Endothelial cell of umbilical vein (primary cell): ENCODE data around the gene HCN2. TPM values are rescaled to one million over a fixed set of nuclear protein-coding genes. Genes with fewer than 3 reads are reported as not detected.

ENCODE experiments used
- BruUV-seq: library from RNA; stranded (reverse); fragments of 400-500 nt; replicated peaks from 2 replicates; lab custom pipeline; 2021; lab: Mats Ljungman, UMichigan
- CTCF ChIA-PET: fragments of 300-600, 350-600 bp; sonication (Branson Sonifier 250); formaldehyde crosslinking; loops from one replicate; lab custom pipeline; 2021; ENCODE audit warnings: antibody characterized with exemption, inconsistent platforms; lab: Charles Lee
- POLR2A ChIA-PET: fragments of 300-600, 350-600 bp; sonication (Branson Sonifier 250); formaldehyde crosslinking; loops from one replicate; lab custom pipeline; 2021; ENCODE audit warnings: antibody characterized with exemption, inconsistent platforms; lab: Charles Lee
- DNase-seq: peaks from one replicate; pipeline ENCODE4 v3.0.0-alpha.2; 2011; ENCODE audit warnings: low read depth, low spot score
- FAIRE-seq: peaks from 2 replicates; lab custom pipeline; 2011; peaks lifted over from hg19 to GRCh38; lab: Jason Lieb, UNC
- H2AFZ ChIP-seq: 2 replicates; pipeline ENCODE4 v1.6.0; 2012; ENCODE audit warnings: low read depth, low read length, control low read depth, inconsistent platforms
- H3K27ac ChIP-seq: 2 replicates; pipeline ENCODE4 v1.5.1; 2011; ENCODE audit warnings: low read depth, mild to moderate bottlenecking, control low read depth, low read length, moderate library complexity; ENCODE audit not compliant: insufficient read depth
- H3K27me3 ChIP-seq, 2 experiments: 2 replicates each; pipeline versions ENCODE4 v1.6.0 to v1.6.1; 2011; ENCODE audit warnings: low read length in 2 of 2, mixed read lengths in 1 of 2; ENCODE audit not compliant: control insufficient read depth in 2 of 2, insufficient read depth in 2 of 2
- H3K36me3 ChIP-seq, 2 experiments: 2 replicates in 1 of 2; 3 replicates in 1 of 2; pipeline ENCODE4 v1.5.1; 2011; ENCODE audit warnings: low read length in 2 of 2, mild to moderate bottlenecking in 1 of 2, moderate library complexity in 1 of 2; ENCODE audit not compliant: control insufficient read depth in 2 of 2, insufficient read depth in 2 of 2; ENCODE audit errors: extremely low read depth in 1 of 2
- H3K4me1 ChIP-seq: 3 replicates; pipeline ENCODE4 v1.5.1; 2011; ENCODE audit warnings: mild to moderate bottlenecking, low read length; ENCODE audit not compliant: control insufficient read depth, insufficient read depth; ENCODE audit errors: extremely low read depth
- H3K4me2 ChIP-seq: 2 replicates; pipeline ENCODE4 v1.6.1; 2011; ENCODE audit warnings: low read length, control low read depth, mixed read lengths; ENCODE audit not compliant: insufficient read depth
- H3K4me3 ChIP-seq, 3 experiments: fragments of 200-600 bp in 1 of 3; sonication (generic), shearing (Covaris generic) in 1 of 3; replicated peaks in 1 of 3; 2 replicates each; pipeline ENCODE4 v1.5.1; 2011 to 2016; ENCODE audit warnings: control low read depth in 3 of 3, low read length in 3 of 3, mild to moderate bottlenecking in 2 of 3, inconsistent platforms in 1 of 3, low read depth in 1 of 3, moderate library complexity in 1 of 3; ENCODE audit not compliant: insufficient read depth in 1 of 3
- H3K79me2 ChIP-seq: 2 replicates; pipeline ENCODE4 v1.6.0; 2012; ENCODE audit warnings: low read length, inconsistent platforms; ENCODE audit not compliant: control insufficient read depth, insufficient read depth
- H3K9ac ChIP-seq: replicated peaks from 2 replicates; pipeline ENCODE3; 2011; ENCODE audit warnings: low read length, control low read depth; ENCODE audit not compliant: insufficient read depth; ENCODE audit errors: extremely low read depth
- H3K9me1 ChIP-seq: replicated peaks from 3 replicates; pipeline ENCODE4 v1.6.0; 2011; ENCODE audit warnings: mild to moderate bottlenecking, low read length; ENCODE audit not compliant: control insufficient read depth, insufficient read depth; ENCODE audit errors: extremely low read depth
- H3K9me3 ChIP-seq: replicated peaks from 2 replicates; pipeline ENCODE4 v1.5.1; 2012; ENCODE audit warnings: low read length, inconsistent platforms; ENCODE audit not compliant: control insufficient read depth, insufficient read depth
- H4K20me1 ChIP-seq: replicated peaks from 2 replicates; pipeline ENCODE3; 2011; ENCODE audit warnings: mild to moderate bottlenecking, low read length; ENCODE audit not compliant: control insufficient read depth, insufficient read depth; ENCODE audit errors: extremely low read depth
- FOS ChIP-seq: IDR thresholded peaks from 2 replicates; pipeline ENCODE4 v1.6.1; 2011; ENCODE audit warnings: mild to moderate bottlenecking, low read length, moderate library complexity, borderline replicate concordance; ENCODE audit not compliant: insufficient read depth
- GATA2 ChIP-seq: IDR thresholded peaks from 2 replicates; pipeline ENCODE4 v1.7.0; 2011; ENCODE audit warnings: low read depth, mild to moderate bottlenecking, moderate library complexity, mixed read lengths, low read length; ENCODE audit not compliant: insufficient read length, insufficient read depth
- JUN ChIP-seq: IDR thresholded peaks from 2 replicates; pipeline ENCODE4 v1.6.1; 2011; ENCODE audit warnings: borderline replicate concordance, low read depth; ENCODE audit not compliant: insufficient read length, insufficient read depth
- MAX ChIP-seq: IDR thresholded peaks from 2 replicates; pipeline ENCODE4 v1.6.1; 2011; ENCODE audit not compliant: insufficient read depth, insufficient read length
- MYC ChIP-seq: IDR thresholded peaks from one replicate; pipeline ENCODE4 v1.6.1; 2011; ENCODE audit warnings: mild to moderate bottlenecking, low read depth, low read length
- POLR2A ChIP-seq: IDR thresholded peaks from 2 replicates; pipeline ENCODE4 v1.6.1; 2012; ENCODE audit warnings: low read depth, mild to moderate bottlenecking, control low read depth, low read length
- POLR2AphosphoS5 ChIP-seq: IDR thresholded peaks from 2 replicates; pipeline ENCODE4 v1.6.1; 2012; ENCODE audit warnings: low read depth, mild to moderate bottlenecking, control low read depth, low read length, moderate library complexity; ENCODE audit not compliant: insufficient read depth
- dilution Hi-C: fragments of 300-500 bp; cut with MboI; formaldehyde crosslinking; loops from one replicate; pipeline ENCODE4 v1.15.0; 2019; ENCODE audit warnings: low sequenced_read_pairs; ENCODE audit not compliant: extremely low pct_ligation_motif_present
- intact Hi-C: fragments of 100-400 bp; cut with micrococcal nuclease; formaldehyde crosslinking; loops from one replicate; pipeline ENCODE4 v1.10.0; 2022
- polyA plus RNA-seq, 4 experiments: library from polyadenylated mRNA; depleted of rRNA in 3 of 4; stranded (reverse) in 3 of 4; unstranded in 1 of 4; fragments of >200 nt; gene quantifications; 2 replicates each; pipeline versions ENCODE4 v1.2.1 to v1.2.3, GENCODE V29; 2011 to 2012; ENCODE audit warnings: missing spikeins in 1 of 4
- total RNA-seq: library from RNA; stranded (reverse); gene quantifications from 2 replicates; pipeline ENCODE4 v1.2.3, GENCODE V29; 2021

The HCN2 gene
- total and polyA plus RNA-seq, 2 donors (not counting 3 experiments of a cell fraction or from before 2014, with no cell fraction given), result 0.18 to 0.53 TPM

- no TSS peak for BruUV-seq
- no peaks in the 10 kb centered on the region for H3K9me3 ChIP-seq
- no peak for FAIRE-seq
- no peaks in the 10 kb centered on the region for H3K36me3 ChIP-seq
- H3K9ac ChIP-seq, result no peak overlapping the region
- no peaks in the 10 kb centered on the region for H3K27me3 ChIP-seq
- no peak for TF ChIP-seq POLR2AphosphoS5
- TF ChIP-seq POLR2A, result no peak
- TF ChIP-seq GATA2, result no peak
- TF ChIP-seq FOS, result no peak
- no peak for TF ChIP-seq MYC
- no peaks in the 10 kb centered on the region for H4K20me1 ChIP-seq
- intact Hi-C loops, result no loop called here
- peak overlapping the region; percentile 59 for H2AFZ ChIP-seq
- ChIA-PET CTCF (no interaction called here), POLR2A (no interaction called here)
- no peaks in the 10 kb centered on the region for H3K9me1 ChIP-seq
- H3K4me1 ChIP-seq, result peaks cover 4% of the 10 kb centered on the region
- H3K27ac ChIP-seq, result no peak overlapping the region
- dilution Hi-C loops, result no loop called here
- H3K4me2 ChIP-seq, result peak overlapping the region; percentile 44
- no peaks in the 10 kb centered on the region for H3K79me2 ChIP-seq
- no peak for DNase-seq
- H3K4me3 ChIP-seq, result peak overlapping the region in 2 of 3 experiments; percentile 16 to 27
These were observed 50.5 kb downstream of the HCN2 start for GRCh38 chr19:640161-640558.

- DNase-seq (no peak), FAIRE-seq (no peak)
- H3K4me3 ChIP-seq, result no peak overlapping the region
- H3K27ac ChIP-seq, result no peak overlapping the region
- H3K9ac ChIP-seq, result no peak overlapping the region
- H3K4me1 ChIP-seq, result peaks cover 4% of the 10 kb centered on the region
- BruUV-seq, result no TSS peak
- dilution Hi-C loops, result no loop called here
- H3K9me1 ChIP-seq, result no peaks in the 10 kb centered on the region
- no peak for TF ChIP-seq JUN
- no peak for TF ChIP-seq POLR2AphosphoS5
- TF ChIP-seq POLR2A, result no peak
- TF ChIP-seq GATA2, result no peak
- TF ChIP-seq MYC, result no peak
- no peak for TF ChIP-seq MAX
- ChIA-PET CTCF (no interaction called here), POLR2A (no interaction called here)
- H3K27me3 ChIP-seq, result no peaks in the 10 kb centered on the region
- H3K79me2 ChIP-seq, result no peaks in the 10 kb centered on the region
- H3K4me2 ChIP-seq, result no peak overlapping the region
- H3K9me3 ChIP-seq, result no peaks in the 10 kb centered on the region
- H2AFZ ChIP-seq, result no peak overlapping the region
- H3K36me3 ChIP-seq, result peaks cover 0 to under 1% of the 10 kb centered on the region in 2 experiments
- H4K20me1 ChIP-seq, result no peaks in the 10 kb centered on the region
- intact Hi-C loops, result no loop called here
These were observed 51.0 kb downstream of the HCN2 start for GRCh38 chr19:640606-641189.
